ENCODE data around the gene EPX. TPM values are rescaled to one million over a fixed set of nuclear protein-coding genes. Genes with fewer than 3 reads are reported as not detected.
A peak's percentile ranks its signal among the peaks of the same experiment; 100 is the strongest.

The EPX gene
- total RNA-seq, 1 donor from 2014 or later: not detected

DNA sequence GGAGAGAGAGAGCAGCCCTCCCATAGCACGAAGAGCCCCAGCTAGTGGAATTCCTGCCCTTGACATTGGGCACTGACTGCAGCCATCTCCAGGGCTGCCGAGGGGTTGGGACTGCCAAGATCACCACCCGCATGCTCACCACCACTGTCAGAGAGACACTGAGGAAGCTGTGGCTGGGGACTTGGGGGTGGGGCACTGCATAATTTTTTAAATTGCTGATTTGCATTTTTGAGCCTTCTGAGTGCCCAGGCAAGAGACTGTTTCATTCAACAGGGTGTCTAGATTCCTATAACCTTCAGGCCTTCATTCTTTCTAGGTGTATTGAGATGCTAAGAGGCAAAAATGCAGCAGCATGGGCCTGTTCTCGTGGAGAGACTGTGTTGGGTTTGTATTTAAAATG lies 9.0 kb upstream of the EPX start:
- intact Hi-C loops (cut with DNase I): no loop called here
- ATAC-seq: no peak
- DNase-seq (ENCODE audit: missing footprints): no peak

- ATAC-seq: no peak
- intact Hi-C loops (cut with DNase I): no loop called here
- no peak for DNase-seq (ENCODE audit: missing footprints)
Measured at GRCh38 chr17:58184308-58184985, 8.1 kb upstream of the EPX start.

DNA sequence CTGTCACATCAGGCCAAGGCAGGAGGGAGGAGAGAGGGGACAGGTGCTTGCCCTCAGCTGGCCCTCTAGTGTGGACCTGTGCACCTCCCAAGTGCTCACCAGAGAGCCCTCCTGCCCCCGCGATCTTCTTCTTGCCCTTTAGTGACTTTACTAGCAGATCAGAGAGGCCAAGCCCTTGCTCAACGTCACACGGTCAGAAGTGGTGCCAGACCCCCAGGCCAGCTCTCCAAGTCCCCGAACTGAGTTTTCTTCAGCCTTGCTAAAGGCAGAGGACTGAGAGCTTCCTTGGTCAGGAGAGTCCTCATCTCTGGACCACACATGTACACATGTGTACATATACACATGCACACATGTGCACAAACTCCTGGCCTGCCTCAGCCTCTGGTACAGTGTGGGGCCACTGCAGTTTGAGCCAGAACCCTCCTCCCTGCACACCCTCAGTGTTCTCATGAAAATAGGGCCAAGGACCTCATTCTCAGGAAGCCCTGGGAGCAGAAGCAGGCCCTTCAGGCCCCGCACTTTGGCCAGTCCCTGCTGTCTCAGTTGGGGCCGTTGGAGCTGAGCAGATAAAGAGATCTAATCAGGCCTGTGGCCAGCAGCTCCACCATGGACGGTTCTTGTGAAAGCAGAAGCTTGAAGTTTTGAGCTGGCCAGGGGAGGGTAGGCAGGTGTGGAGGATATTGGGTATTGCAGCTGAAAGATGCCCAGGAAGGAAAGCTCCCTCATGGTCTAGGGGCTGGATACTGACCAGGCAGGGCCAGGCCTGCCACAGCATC lies 7.4 kb upstream of the EPX start:
- DNase-seq (ENCODE audit: missing footprints): no peak
- ATAC-seq: no peak
- intact Hi-C loops (cut with DNase I): no loop called here

DNA sequence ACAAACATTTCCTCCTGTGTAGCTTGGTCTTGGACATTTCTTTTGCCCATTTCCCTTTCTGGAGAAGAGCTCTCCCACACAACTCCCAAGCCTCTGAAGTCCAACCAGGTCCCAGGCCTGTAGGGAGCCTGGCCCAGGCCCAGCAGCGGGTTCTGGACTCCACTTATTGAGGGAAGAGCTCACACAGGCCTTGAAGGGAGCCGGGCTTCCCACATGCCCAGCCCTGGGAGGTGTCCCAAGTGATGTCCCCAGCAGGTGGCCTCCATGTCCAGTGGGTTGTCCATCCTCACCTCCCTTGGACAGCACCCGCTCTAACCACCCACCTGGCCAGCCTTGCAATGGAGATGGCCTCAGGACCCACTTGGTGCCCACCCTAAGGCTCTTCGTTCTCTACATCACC lies 5.9 kb upstream of the EPX start:
- ATAC-seq (no peak), DNase-seq (ENCODE audit: missing footprints) (no peak)
- intact Hi-C loops (cut with DNase I): no loop called here

- no peak for DNase-seq (ENCODE audit: missing footprints)
- intact Hi-C loops (cut with DNase I): no loop called here
- ATAC-seq: no peak
Measured at GRCh38 chr17:58187063-58187462, 5.5 kb upstream of the EPX start.

GRCh38 chr17:58187675-58188074 lies 4.9 kb upstream of the EPX start:
- intact Hi-C loops (cut with DNase I): no loop called here
- DNase-seq (ENCODE audit: missing footprints) (no peak), ATAC-seq (no peak)

GRCh38 chr17:58189436-58190146 lies 2.9 kb upstream of the EPX start:
- no peak for DNase-seq (ENCODE audit: missing footprints)
- ATAC-seq: peak; percentile 58
- intact Hi-C loops (cut with DNase I): no loop called here

DNA sequence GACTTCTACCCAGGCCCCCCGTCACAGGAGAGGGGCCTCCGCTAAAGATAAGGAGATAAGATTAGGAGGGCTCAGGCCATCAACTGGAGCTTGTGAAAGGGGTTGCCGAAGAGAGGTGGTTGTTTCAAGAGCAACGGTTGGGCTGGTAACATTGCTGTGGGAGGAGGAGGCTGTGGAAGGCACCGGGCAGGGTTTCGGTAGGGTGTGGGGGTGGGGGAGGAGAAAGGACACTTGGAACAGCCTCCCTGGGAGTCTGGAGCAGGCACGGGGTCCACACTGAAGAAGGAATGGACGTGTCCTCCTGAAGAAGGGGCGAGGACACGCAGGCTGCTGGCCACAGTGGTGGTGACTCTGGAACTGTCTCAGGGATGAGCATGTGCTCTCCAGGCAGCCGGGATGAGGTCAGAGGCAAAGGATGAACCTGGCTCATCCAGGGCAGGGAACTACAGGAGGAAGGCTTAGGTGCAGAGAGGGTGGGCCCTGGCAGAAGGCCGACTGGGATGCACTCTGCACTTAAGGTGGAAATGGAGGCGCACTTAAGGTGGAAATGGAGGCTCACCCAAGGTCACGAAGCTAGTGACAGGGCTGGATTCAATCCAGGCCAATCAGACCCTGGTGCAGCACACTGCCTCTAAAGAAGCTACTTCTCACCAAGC lies 1.2 kb upstream of the EPX start:
- no peak for ATAC-seq
- no peak for DNase-seq (ENCODE audit: missing footprints)
- intact Hi-C loops (cut with DNase I): no loop called here

DNA sequence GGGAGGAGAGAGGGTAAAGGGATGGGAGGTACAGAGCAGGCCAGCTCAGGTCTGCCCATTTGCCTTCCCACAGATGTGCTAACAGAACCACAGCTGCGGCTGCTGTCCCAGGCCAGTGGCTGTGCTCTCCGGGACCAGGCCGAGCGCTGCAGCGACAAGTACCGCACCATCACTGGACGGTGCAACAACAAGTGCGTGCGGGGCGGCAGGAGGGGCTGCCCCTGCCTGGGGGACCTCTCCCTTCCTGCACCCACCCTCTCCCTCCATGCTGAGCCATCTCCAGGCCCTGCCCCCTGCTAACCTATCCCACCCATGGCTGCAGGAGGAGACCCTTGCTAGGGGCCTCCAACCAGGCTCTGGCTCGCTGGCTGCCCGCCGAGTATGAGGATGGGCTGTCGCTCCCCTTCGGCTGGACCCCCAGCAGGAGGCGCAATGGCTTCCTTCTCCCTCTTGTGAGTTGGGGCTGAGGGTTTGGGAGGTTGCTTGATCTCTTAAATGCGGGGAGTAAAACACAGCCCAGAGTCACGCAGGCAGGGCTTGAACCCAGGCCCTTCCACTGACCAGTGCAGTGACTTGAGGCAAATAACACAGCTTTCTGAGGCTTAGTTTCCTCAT lies 1.2 kb downstream of the EPX start:
- intact Hi-C loops (cut with DNase I): no loop called here
- no peak for DNase-seq (ENCODE audit: missing footprints)
- no peak for ATAC-seq

DNA sequence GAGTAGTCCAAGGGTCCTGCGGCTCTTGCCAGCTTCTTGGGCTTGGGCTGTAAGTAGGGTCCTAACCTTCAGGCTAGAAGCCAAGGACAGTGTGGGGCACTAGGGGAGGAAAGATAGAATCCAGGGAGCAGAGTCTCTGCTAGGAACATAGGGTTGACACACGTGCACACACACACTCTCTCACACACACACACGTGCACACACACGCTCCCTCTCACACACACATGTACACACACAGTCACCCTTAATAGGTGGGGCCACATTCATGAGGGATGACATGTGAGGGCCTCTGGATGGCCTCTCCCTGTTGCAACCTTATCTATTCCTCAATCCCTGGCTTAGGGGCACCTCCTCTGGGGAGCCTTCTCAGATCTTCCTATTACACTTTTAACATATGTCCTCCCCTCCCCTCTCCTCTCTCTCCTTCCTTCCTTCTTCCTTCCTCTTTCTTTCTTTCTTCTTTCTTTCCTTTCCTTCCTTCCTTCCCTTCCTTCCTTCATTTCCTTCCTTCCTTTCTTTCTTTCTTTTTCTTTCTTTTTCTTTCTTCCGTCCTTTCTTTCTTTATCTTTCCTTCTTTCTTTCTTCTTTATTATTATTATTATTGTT lies 3.1 kb downstream of the EPX start:
- no peak for DNase-seq (ENCODE audit: missing footprints)
- intact Hi-C loops (cut with DNase I): no loop called here
- no peak for ATAC-seq

DNA sequence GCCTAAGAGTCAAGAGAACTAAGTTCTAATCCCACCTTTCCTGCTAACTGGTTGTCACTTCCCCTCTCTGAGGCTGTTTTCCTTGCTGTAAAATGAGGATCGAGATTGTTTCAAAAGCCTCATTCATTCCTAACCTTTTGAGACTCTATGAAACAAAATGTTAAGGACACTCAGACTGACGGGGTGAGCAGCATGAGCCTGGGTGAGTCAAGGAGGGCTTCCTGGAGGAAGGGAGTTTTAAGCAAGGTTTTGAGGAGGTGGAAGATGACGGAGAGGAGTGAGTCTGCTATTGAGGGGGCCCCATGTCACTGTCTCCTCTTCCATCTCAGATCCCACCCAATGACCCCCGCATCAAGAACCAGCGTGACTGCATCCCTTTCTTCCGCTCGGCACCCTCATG lies 4.1 kb downstream of the EPX start:
- DNase-seq (ENCODE audit: missing footprints) (no peak), ATAC-seq (no peak)
- intact Hi-C loops (cut with DNase I): no loop called here

GRCh38 chr17:58200024-58200633 lies 7.6 kb downstream of the EPX start:
- intact Hi-C loops (cut with DNase I): no loop called here
- DNase-seq (ENCODE audit: missing footprints): no peak
- ATAC-seq: no peak

GRCh38 chr17:58202859-58203258 lies 10.3 kb downstream of the EPX start:
- intact Hi-C loops (cut with DNase I): no loop called here
- DNase-seq (ENCODE audit: missing footprints) (no peak), ATAC-seq (no peak)

DNA sequence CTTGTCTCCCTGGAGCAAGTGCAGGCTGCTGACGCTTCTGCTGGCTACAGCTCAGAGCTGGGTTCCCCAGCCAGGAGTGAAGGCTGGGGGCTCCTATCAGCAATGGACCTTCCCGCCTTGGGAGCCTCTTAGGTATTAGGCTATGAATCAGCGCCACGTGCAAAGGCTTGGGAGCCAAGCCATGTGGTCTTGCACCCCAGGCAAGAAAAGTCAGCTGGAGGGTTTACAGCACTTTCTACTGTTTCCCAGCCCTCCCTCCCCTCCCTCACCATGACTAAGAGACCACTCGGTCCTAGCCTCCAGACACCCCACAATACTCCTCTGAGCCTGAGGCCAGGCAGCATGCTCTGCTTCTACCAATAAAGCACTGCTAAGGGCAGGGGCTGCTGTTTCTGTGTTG lies 12.3 kb downstream of the EPX start:
- no peak for ATAC-seq
- intact Hi-C loops (cut with DNase I): no loop called here
- DNase-seq (ENCODE audit: missing footprints): no peak

GRCh38 chr17:58205936-58206335 lies 13.4 kb downstream of the EPX start:
- intact Hi-C loops (cut with DNase I): no loop called here
- DNase-seq (ENCODE audit: missing footprints) (no peak), ATAC-seq (no peak)

DNA sequence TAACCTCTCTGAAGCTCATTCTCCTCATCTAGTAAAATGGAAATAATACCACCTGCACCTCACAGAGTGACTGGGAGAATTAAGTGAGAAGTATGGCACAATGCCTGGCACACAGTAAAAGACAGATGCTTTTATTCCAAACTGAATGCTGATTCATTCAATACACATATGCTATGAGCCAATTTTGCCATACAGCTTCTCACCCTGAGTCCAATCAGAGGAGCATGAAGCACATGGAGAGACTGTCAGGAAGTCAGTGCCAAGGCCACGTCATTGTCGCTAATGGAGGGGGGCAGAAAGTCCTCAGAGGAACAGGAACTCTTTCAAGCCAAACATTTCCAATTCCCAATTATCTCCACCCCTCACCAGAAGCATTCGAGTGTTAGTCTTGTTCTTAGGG lies 14.9 kb downstream of the EPX start:
- DNase-seq (ENCODE audit: missing footprints) (no peak), ATAC-seq (no peak)
- intact Hi-C loops (cut with DNase I): no loop called here

- ATAC-seq: no peak
- DNase-seq (ENCODE audit: missing footprints): no peak
- intact Hi-C loops (cut with DNase I): no loop called here
Measured at GRCh38 chr17:58208344-58208743, 15.8 kb downstream of the EPX start.

DNA sequence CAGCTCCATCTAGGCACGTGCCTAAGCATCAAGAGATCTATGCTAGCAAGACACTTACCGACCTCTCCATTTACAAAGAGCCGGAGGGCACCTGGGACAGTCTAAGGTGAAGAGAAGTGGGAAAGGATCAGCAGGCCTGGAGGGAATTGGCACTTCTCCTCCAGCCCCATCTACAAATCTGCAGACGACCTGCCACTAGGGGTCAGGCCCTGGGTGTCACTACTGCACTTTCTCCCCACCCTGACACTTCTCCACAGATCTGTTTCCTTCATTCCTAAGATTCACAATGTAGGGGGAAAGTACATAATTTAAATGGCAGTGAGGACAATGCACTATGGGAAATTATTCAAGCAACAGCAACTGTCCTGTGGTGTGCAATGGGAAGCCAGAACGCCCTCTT lies 18.4 kb downstream of the EPX start:
- no peak for ATAC-seq
- no peak for DNase-seq (ENCODE audit: missing footprints)
- intact Hi-C loops (cut with DNase I): no loop called here
